T-helper 9 cell (primary cell): ENCODE data around the gene KRTAP4-16.
"Not testable (repeated sequence)": the region's sequence is repeated elsewhere in the genome, so short reads cannot be mapped to it uniquely, and the experiment has no call there.

Experiments used
- DNase-seq: peaks from one replicate; pipeline ENCODE4 v3.0.0-alpha.2; 2020

Gene KRTAP4-16

GRCh38 chr17:41118721-41119120 is 16.7 kb upstream of the KRTAP4-16 start:
- DNase-seq: no peak

GRCh38 chr17:41117846-41118386 is 15.9 kb upstream of the KRTAP4-16 start, which contains the start of gene KRTAP4-11:
Gene KRTAP4-11, minus strand, starts transcription at chr17:41118373. Its CDS starts 58 bp downstream, at chr17:41118315.
- DNase-seq: not testable (repeated sequence)

- no peak for DNase-seq
Observed at GRCh38 chr17:41116297-41116696, 14.3 kb upstream of the KRTAP4-16 start.

- DNase-seq: no peak
Observed at GRCh38 chr17:41111151-41111885, 9.3 kb upstream of the KRTAP4-16 start.

- DNase-seq: not testable (repeated sequence)
Observed at GRCh38 chr17:41108728-41109386, 6.8 kb upstream of the KRTAP4-16 start.

GRCh38 chr17:41107941-41108450 is 6.0 kb upstream of the KRTAP4-16 start:
- no peak for DNase-seq

GRCh38 chr17:41105347-41105746 is 3.3 kb upstream of the KRTAP4-16 start, which contains the start of gene KRTAP4-9:
Gene KRTAP4-9, plus strand, starts transcription at chr17:41105389. Its CDS starts 0 bp downstream, at chr17:41105389.
- DNase-seq: not testable (repeated sequence)

- DNase-seq: not testable (repeated sequence)
Observed at GRCh38 chr17:41104386-41105038, 2.5 kb upstream of the KRTAP4-16 start.

- no peak for DNase-seq
Observed at GRCh38 chr17:41103896-41104295, 1.9 kb upstream of the KRTAP4-16 start.

- DNase-seq: not testable (repeated sequence)
Observed at GRCh38 chr17:41099682-41100480, 2.1 kb downstream of the KRTAP4-16 start.

GRCh38 chr17:41098481-41098880 is 3.5 kb downstream of the KRTAP4-16 start:
- DNase-seq: no peak

GRCh38 chr17:41098042-41098441 is 4.0 kb downstream of the KRTAP4-16 start, which contains the start of gene KRTAP4-8:
Gene KRTAP4-8, minus strand, starts transcription at chr17:41098142. Its CDS starts 58 bp downstream, at chr17:41098084.
- no peak for DNase-seq

GRCh38 chr17:41096055-41096454 is 6.0 kb downstream of the KRTAP4-16 start:
- DNase-seq: no peak

GRCh38 chr17:41088760-41089352 is 13.2 kb downstream of the KRTAP4-16 start:
- not testable (repeated sequence) for DNase-seq

GRCh38 chr17:41084100-41084856 is 17.7 kb downstream of the KRTAP4-16 start, which contains the start of gene KRTAP4-7:
Gene KRTAP4-7, plus strand, starts transcription at chr17:41084150. Its CDS starts 57 bp downstream, at chr17:41084207.
- not testable (repeated sequence) for DNase-seq

- DNase-seq: not testable (repeated sequence)
Observed at GRCh38 chr17:41083427-41083826, 18.6 kb downstream of the KRTAP4-16 start.

- no peak for DNase-seq
Observed at GRCh38 chr17:41082626-41083025, 19.4 kb downstream of the KRTAP4-16 start.

- DNase-seq: no peak
Observed at GRCh38 chr17:41076788-41077187, 25.2 kb downstream of the KRTAP4-16 start.

GRCh38 chr17:41073676-41074075 is 28.3 kb downstream of the KRTAP4-16 start:
- DNase-seq: no peak

GRCh38 chr17:41071606-41072360 is 30.2 kb downstream of the KRTAP4-16 start:
- no peak for DNase-seq
